ENCODE data around the gene STARD13.

The STARD13 gene, protein sequence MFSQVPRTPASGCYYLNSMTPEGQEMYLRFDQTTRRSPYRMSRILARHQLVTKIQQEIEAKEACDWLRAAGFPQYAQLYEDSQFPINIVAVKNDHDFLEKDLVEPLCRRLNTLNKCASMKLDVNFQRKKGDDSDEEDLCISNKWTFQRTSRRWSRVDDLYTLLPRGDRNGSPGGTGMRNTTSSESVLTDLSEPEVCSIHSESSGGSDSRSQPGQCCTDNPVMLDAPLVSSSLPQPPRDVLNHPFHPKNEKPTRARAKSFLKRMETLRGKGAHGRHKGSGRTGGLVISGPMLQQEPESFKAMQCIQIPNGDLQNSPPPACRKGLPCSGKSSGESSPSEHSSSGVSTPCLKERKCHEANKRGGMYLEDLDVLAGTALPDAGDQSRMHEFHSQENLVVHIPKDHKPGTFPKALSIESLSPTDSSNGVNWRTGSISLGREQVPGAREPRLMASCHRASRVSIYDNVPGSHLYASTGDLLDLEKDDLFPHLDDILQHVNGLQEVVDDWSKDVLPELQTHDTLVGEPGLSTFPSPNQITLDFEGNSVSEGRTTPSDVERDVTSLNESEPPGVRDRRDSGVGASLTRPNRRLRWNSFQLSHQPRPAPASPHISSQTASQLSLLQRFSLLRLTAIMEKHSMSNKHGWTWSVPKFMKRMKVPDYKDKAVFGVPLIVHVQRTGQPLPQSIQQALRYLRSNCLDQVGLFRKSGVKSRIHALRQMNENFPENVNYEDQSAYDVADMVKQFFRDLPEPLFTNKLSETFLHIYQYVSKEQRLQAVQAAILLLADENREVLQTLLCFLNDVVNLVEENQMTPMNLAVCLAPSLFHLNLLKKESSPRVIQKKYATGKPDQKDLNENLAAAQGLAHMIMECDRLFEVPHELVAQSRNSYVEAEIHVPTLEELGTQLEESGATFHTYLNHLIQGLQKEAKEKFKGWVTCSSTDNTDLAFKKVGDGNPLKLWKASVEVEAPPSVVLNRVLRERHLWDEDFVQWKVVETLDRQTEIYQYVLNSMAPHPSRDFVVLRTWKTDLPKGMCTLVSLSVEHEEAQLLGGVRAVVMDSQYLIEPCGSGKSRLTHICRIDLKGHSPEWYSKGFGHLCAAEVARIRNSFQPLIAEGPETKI

DNA sequence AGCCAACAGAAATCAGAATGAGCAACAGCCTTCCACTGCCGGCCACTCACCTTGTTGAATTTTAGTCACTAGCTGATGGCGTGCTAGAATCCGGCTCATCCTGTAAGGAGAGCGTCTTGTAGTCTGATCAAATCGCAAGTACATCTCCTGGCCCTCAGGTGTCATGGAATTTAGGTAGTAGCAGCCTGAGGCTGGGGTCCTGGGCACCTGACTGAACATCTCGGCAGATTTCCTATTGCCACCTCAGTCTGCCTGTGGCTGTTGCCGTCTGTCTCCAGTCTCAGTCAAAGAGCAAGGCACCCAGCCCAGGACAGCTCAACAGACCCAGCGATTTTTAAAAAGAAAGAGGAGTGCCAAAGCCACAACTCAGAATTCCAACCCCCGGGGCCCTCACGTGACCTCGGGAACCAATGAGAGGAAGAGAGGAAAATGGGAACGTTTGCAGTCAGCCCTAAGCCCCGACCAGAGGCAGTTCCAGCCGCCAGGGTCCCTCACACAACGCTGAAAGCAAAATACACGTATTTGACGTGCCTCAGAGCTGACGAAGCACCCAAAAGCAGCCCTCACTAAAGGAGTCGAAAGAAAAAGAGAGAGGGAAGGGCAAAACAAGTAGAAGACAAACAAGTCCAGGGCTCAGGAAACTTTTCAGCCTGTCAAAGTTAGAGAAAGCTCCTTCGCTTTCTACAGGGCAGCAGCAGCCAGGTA is at the start of gene STARD13:
STARD13 (minus strand) TSS at position 336 of the 705 bp plus-strand sequence; CDS start at position 219, 117 bp downstream.
- peak; percentile 11 for DNase-seq

DNA sequence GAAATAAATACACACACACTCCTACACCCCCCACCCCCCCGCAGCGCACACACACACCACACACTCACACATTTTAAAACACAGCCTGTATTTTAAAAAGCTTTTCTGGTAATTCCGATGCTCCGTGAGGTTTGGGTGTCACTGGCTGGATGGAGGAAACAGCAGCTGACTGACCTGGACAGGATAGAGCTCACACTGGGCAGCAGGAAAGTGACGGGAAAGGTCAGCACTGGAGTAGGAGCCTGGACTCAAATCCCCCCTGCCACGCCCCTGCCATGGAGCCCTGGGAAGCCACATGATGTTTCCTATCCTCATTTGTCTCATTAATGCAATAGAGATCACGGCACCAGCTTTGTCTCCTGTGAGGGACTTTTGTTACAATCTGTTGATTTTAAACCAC is 49.3 kb upstream of the STARD13 start:
- no peak for DNase-seq

DNA sequence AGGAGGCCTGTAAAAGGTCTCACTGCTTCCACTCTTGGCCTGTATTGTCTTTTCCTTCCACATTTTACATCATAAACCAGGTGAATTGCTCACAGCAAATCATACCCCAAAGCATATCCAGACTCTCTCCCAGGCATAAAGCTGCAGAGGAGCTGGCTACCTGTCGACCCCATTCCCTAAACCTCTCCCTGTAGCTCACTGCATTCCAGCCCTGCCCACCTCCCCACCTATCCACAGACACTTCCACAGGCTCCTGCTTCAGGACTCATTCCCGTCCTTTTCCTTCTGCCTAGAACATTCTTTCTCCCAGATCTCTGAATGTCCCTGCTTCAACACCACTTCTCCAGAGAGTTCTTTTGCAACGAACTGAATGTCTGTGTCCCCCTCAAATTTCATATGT is 46.4 kb upstream of the STARD13 start:
- DNase-seq: no peak

DNA sequence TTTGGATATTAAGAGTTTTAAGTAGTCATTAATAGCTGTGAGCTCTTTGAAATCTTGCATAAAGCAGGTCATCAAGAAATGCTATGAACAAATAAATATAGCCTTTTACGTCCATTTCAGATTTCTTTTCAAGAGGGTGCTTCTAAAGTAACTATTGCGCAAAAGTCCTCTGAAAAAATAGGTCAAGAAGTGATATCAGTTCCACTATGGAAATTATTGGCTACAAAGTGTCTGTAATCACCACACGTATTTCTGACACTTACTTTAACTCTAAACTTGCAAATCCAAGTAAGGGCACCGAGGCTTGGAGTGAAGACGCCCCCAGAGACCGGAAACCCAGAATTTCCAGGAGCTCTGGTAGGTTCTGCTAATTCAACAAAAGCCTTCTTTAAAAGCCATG is 44.9 kb upstream of the STARD13 start:
- DNase-seq: no peak

DNA sequence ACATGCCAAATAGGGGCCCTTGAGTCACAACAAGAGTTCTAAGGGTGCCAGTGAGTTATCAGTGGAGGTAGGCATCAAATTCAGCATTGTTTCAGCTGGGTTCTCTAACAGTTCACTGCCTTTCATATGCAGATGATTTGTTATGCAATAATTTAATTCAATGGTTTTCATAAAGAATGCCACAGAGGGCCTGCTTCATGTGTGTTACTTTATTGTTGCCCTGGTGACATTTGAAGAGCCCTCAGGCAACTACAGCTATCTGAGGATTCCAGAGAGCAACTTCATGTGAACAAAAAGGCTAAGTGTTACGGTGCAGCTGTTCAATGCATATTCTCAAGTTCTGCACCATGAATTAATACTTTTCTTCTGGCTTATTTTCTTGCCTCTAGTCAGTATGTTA is 43.1 kb upstream of the STARD13 start:
- DNase-seq: peak; percentile 39

DNA sequence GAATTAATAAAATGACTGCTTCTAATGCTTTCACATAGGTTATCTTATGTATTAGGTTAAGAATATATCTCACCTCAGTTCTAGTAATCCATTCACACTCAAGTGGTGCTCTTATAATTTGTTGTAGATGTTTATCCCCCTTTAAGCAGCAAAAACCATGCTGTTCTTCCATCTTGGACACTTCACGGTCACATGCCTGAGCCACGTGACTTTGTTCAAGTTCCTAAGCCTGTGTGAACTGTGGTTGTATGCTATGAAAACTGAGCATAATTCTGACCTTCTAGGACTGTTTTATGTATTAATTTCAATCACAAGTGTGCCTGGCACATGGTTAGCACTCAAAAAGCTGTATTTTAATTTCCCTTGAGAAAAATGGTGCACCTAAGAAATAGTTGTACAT is 41.2 kb upstream of the STARD13 start:
- DNase-seq: no peak

DNA sequence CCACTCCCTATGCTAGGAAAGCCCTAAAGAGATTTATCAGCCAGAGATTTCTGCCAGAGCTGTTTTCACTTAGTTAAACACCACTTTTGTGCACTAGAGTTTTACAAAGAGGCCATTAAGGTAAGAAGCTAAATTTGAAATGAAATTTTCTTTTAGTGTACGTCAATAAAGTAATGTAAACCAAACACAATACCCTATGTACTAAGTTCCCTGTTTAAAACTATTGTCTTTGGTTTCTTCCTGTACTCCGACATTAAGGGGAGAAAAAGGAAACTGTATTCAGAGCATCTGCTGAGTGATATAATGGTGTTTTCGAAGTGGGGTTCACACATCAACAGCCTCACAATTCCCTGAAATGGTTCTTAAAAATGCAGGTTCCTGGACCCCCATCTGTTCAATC is 40.7 kb upstream of the STARD13 start:
- no peak for DNase-seq

DNA sequence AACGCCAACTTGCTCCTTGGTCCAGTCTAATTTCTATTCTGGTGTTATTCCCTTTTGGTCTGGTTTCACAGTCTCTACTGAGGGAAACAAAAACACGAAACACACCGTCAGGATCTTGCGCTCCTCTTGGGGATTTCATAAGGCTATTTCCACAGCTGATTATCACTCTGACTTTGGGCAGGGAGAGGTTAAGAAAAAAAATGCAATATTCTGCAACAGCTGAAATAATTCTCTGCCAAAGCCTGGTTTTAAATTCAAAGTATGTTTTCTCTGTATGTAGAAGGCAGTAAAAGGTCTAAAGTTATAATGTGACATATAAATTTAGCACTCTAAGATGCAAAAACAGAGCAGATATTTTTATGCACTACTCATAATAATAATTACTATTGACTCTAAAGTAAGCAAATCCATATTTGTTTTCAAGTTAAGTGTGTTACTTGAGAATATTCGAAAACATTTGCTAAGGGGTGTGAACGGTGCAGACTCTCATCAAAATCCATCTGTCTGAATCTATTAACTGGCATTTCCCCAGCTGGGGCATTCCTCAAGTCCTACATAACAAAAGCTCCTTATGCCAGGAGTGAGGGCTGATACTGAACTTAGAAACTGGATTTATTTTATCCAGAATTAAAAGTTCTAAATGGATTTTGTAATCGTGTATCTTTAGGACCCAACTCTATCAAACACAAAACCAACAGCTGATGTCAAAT is 38.4 kb upstream of the STARD13 start:
- no peak for DNase-seq

DNA sequence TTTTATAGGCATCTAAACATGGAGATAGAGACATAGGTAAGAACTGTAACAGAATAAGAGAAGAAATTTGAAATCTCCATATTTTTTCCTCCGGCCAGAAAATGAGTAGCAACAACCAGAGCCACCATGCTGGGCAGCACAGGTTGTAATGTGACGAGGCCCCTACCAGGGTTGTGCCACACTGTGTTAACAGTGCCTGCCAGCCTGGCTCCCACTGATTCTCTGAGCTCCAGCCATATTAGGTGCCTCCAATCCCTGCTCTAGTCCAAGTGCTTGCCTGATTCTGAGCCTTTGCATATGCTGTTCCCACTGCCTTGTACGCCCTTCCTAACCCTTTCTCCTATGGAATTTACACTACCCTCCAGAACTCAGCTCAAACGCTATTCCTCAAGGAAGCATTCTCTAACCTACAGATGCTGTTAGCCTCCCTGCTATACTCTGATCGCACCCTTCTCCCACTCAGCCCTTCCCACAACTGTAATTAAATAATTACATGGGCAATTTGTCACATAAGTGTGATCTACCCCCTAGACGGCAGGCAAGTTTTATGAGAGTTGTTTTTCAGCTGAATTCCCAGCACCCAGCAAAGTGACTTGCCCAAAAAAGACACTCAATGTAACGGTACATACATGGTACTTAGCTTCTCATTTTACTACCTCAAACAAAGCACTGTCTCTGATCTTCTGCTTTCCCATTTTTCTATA is 37.6 kb upstream of the STARD13 start:
- no peak for DNase-seq

DNA sequence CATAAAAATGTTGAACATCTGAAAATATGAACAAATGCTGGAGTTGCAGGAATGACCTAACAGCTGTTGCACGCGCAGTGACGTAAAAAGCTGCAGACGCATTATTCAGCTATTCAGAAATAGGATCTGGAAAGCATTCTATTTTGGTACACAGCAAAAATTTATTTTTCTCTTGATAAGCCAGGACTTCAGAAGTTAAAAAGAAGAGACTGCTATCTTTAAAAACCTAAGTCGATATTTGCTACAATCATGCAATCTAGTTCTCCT is 36.9 kb upstream of the STARD13 start:
- no peak for DNase-seq

DNA sequence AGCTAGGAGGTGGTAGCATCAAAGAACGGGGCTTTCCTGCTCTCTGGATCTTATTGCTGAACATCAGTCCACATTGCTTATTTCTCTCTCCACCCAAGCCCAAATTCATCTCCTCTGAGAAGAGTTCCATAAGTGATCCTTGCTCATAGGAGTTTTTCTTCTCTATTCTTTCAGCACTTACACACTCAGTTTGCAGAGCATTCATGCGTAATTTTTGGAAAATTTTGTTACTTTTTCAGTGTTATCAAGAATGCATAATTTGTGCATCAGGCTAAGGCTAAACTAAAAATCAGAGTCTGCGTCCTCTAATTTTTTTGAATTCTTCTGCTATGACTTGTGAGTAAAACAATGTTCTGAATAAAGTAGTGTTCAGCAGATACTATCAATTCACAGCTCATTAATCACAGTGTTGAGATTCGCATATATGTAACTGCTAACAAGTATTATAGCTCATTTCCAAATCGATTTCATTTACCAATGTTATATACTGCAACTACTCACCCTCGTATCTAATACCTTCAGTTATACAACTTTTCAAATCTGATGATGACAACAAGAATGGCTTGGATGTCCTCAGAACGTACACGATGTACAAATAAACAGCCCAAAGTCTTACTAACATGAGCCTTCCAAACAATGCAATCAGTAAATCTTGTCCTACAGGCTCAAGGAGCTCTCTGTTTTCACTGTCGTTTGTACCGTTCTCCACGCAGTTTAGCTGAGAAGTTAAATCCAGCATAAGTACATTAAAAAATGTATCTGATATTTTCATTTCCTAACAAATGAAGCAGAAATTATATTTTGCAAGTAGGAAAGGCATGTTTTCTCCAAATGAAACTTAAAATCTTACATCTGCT is 36.4 kb upstream of the STARD13 start:
- DNase-seq: no peak

DNA sequence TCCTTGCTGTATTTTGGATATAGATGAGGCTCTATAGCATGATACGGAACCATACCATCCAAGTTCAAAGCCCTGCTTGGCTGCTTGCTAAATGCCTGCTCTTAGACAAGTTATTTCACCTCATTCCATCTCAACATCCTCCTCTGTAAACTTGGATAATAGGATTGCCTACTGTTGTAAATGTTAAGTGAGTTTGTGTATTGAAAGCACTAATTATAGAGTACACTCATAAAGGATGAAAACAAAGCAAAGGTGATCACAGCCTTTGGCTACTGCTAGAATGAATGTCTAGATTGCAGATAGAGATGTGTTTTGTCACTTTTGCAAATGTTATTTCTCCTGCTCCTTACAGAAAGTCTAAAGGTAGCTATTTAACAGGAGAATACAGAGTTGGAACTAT is 34.3 kb upstream of the STARD13 start:
- no peak for DNase-seq

DNA sequence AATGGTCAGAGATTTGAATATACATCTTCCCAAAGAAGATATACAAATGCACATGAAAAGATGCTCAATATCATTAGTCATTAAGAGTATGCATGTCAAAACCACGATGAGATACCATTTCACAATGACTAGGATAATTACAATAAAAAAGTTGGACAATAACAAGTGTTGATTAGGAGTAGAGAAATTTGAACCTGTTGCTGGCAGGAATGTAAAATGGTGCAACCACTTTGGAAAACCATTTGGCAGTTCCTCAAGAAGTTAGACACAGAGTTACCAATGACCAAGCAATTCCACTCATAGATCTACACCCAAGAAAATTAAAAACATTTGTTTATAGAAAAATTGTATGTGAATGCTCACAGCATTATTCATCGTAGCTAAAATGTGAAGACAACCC is 33.2 kb upstream of the STARD13 start:
- DNase-seq: no peak

DNA sequence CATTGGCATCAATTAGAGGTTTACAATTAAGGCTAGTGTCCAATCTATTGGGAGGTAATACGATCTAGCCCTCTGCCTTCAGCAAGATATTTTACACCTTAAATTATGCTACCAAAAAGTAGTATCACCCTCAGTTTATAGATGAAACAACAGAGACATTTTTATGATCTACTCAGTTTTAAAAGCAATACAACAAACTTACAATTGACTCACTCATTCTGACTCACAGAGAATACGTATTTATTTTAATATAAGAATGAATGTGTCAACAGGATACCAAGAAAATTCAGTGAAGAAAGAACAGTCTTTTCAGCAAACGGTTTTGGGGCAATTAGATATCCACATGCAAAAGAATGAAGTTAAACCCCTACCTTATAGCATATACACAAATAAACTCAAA is 32.5 kb upstream of the STARD13 start:
- no peak for DNase-seq

DNA sequence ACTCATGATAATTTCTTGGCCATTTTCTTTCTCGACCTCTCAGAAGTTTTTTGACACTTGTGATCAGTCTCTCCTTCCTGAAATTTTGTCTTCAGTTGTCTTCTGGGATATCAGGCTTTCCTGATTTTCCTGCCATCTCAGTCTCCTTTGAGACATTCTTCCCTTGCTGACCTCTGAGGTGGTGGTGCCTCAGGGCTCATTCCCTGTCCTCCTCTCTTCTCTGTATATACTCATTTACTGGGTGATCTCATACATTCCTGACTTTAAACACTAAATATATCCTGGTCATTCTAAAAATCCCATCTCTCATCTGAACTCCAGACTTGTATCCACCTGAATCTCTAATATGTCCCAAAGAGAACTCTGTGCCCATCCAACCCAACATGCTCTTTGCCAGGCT is 31.3 kb upstream of the STARD13 start:
- no peak for DNase-seq

DNA sequence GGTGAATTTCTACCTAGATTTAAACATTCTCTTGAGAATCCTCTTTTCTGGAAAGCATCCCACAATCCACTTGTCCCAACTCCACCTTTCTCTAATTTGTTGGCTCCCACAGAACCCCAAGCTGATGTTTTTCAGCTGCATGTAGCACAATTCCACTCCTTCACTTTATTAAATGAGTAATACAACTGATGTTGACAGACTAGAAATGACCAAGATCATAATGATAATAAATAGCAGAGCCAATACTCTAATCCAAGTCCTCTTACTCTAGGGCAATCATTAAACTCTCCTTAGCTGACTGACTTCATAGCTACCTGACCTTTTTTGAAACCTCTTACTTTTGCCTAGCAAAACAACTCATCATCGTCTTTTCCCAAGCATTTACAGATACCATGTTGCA is 27.9 kb upstream of the STARD13 start:
- DNase-seq: no peak

DNA sequence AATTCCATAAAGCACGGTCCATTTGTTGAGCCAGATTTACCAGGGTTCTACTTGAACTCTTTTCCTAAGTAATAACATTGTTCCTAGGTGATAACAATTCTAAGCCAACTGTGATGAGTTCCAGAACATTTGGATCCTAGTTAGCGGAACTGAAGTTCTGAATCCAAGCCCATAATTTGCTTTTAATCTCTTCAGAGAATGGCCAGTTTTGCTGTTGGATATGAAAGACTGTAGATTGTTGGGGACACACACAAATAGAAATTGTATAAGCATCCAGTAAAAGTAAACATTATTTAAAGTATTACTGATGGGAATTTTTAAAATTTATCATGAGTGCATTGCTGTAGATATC is 27.3 kb upstream of the STARD13 start:
- DNase-seq: no peak

DNA sequence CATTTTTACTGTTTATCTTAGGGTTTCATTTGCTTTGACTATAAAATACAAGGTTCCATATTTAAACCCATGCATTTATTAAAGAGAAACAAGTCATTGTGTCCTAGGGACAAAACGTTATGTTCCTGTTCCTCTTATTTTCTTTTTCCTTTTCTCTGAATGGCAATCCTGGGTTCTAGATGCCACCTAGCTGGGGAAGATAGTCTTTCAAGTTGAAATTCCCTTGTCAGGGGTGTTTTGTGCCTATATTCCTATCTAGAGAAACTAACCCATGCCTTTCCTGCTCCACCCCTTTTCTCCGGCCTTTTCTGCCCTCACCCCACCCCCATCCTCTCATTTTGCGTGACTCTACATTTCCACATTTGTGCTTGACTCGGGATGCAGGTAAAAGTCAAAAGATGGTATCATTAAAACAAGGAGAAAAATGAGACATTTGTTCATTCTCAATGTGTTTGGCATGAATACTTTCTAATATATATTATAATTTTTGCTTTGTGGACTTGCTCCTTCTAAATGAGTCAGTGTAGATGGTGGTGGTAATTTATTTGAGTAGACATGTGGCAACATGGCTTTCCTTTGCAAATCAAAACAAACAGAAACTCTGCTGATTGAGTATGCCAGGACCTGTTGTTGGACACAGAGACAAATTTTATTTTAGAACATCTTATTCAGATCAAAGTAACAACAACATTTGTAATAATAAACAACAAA is 26.8 kb upstream of the STARD13 start:
- no peak for DNase-seq

DNA sequence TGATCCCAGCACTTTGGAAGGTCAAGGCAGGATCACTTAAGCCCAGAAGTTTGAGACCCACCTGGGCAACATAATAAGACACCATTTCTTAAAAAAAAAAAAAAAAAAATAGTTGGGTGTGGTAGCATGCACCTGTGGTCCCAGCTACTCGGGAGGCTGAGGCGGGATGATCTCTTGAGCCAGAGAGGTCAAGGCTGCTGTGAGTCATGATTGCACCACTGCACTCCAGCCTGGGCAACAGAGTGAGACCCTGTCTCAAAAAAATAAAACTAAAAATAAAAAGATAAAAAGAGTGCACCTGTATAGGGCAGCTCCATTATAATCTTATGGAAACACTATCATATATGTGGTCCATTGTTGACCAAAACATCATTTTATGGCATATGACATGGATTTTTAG is 25.5 kb upstream of the STARD13 start:
- DNase-seq: no peak

DNA sequence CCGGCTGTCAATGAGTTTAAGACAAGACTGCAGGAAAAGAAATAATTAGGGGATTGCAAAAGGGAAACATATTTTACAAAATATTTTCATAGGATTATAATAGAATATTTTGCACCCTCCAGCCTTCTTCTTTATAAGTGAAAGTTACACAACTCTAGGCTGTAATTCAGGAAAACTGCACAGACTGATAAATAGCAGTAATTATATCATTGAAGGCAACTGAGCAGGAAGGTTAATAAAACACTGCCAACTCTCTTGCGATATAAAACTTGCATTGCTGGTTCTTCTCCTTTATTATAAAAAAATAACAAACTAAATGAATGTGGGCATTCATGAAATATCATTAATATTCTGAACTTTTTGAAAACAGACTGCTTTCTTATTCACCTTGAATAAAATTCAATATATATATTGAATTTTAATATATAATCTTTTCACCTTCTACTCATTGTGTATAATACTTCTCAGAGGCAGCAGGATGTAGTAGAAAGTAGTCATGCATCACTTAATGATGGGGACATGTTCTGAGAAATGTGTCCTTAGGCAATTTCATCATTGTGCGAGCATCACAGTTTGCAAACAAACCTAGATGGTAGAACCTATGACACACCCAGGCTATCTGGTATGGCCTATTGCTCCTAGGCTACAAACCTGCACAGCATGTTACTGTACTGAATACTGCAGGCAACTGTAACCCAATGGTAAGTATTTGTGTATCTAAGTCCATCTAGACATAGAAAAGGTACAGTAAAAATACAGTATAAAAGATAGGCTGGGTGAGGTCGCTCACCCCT is 24.9 kb upstream of the STARD13 start:
- DNase-seq: no peak

All from NCI-H2107 (cell line).